Muscle layer of duodenum (tissue), 2 donors: ENCODE data around the gene VWC2L.

Experiments
- H3K27ac ChIP-seq: one replicate; pipeline ENCODE4 v1.7.0; 2013; ENCODE audit warnings: mild to moderate bottlenecking, low read length
- H3K27me3 ChIP-seq: one replicate; pipeline ENCODE4 v1.7.0; 2013; ENCODE audit warnings: low read depth, mild to moderate bottlenecking, control low read depth, low read length
- H3K36me3 ChIP-seq, 2 donors: one replicate each; pipeline ENCODE4 v1.7.0; 2013; ENCODE audit warnings: low read length in 2 of 2, control low read depth in 1 of 2, mild to moderate bottlenecking in 1 of 2; ENCODE audit not compliant: insufficient read depth in 2 of 2, control insufficient read depth in 1 of 2
- H3K4me1 ChIP-seq, 2 donors: one replicate each; pipeline ENCODE4 v1.7.0; 2013; ENCODE audit warnings: low read length in 2 of 2, mild to moderate bottlenecking in 2 of 2, control low read depth in 1 of 2, moderate library complexity in 1 of 2; ENCODE audit not compliant: insufficient read depth in 2 of 2, control insufficient read depth in 1 of 2
- H3K4me3 ChIP-seq, 2 donors: one replicate each; pipeline ENCODE4 v1.7.0; 2013; ENCODE audit warnings: low read length in 2 of 2, low read depth in 1 of 2, mild to moderate bottlenecking in 1 of 2
- H3K9me3 ChIP-seq, 2 donors: one replicate each; pipeline ENCODE4 v1.7.0; 2013; ENCODE audit warnings: low read length in 2 of 2, control low read depth in 1 of 2, mild to moderate bottlenecking in 1 of 2; ENCODE audit not compliant: control insufficient read depth in 1 of 2
- donor health status: healthy.

The VWC2L gene

DNA sequence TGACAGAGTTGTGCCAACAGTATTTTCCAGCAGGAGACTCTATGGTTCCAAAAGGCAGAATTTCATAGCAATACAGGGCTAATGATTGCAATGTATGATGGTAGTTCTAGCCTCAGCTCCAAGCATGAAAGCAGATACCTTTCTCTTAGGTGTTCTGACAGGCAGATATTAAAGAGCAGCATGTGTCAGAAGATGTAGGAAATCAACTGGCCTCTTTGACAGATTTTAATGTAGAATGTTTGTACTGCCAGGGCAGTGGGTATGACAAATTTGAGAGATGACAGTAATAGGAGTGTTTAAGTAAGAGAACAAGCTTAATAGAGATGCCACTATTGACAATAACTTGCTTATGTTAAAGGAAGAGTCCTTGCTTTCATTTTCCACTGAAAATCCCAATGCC is 21.5 kb upstream of the VWC2L start:
- no peaks in the 10 kb centered on the region for H3K36me3 ChIP-seq
- no peaks in the 10 kb centered on the region for H3K4me1 ChIP-seq
- H3K27ac ChIP-seq: no peak overlapping the region
- no peaks in the 10 kb centered on the region for H3K27me3 ChIP-seq
- H3K4me3 ChIP-seq: no peak overlapping the region
- no peaks in the 10 kb centered on the region for H3K9me3 ChIP-seq

DNA sequence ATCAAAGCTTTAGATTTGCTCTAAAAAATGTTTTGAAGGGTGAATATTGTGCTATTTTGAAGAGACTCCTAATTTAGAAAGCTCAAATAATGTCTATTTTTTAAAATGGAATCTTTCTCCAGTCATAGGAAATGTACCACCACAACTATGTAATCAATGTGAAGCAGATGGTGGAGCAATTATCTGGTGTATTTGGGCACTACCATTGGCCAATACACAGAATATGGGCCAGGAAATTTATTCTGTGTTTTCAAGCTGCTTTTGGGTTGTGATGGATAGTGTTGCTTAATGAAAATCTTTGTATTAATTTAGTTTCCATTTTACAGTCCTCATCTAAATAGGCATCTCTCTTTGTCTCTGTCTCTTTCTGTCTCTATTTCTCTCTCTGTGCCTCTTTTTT is 17.1 kb upstream of the VWC2L start:
- no peak overlapping the region for H3K4me3 ChIP-seq
- no peak overlapping the region for H3K27ac ChIP-seq

DNA sequence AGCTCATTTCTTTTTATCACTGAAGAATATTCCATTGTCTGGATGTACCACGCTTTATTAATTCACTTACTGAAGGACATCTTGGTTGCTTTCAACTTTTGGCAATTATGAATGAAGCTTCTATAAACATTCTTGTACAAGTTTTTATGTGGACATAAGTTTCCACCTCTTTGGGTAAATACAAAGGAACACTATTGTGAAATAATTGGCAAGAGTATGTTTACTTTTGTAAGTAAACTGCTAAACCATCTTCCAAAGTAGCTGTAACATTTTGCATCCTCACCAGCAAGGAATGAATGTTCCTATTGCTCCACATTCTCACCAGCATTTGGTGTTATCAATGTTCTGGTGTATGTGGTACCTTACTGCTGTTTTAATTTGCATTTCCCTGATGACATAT is 15.8 kb upstream of the VWC2L start:
- H3K9me3 ChIP-seq: no peaks in the 10 kb centered on the region
- no peak overlapping the region for H3K4me3 ChIP-seq
- no peaks in the 10 kb centered on the region for H3K36me3 ChIP-seq
- H3K27me3 ChIP-seq: no peaks in the 10 kb centered on the region
- H3K4me1 ChIP-seq: no peaks in the 10 kb centered on the region
- no peak overlapping the region for H3K27ac ChIP-seq

More for the DNA sequence above, 17.1 kb upstream of the VWC2L start:
- Histone ChIP-seq H3K4me1 (no peaks in the 10 kb centered on the region), H3K27me3 (no peaks in the 10 kb centered on the region), H3K9me3 (no peaks in the 10 kb centered on the region), H3K36me3 (no peaks in the 10 kb centered on the region)

DNA sequence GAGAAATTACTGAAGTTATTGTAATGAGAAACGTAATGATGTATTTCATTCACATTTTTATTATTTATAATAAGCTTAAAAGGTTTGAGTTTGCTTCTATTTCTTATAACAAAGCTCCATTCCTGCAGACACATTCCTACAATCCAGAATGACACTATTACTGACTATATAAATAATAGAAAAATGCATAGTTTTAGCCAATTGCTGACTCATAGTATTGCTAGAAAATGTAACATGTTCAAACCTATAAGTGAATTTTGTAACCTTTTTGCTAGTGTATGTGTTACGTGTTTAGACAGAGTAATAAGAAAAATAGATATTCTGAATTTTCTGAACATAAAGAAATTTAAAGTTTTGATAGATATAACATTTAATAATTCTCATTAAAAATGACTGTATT is 9.3 kb upstream of the VWC2L start:
- Histone ChIP-seq H3K36me3 (no peaks in the 10 kb centered on the region), H3K9me3 (no peaks in the 10 kb centered on the region), H3K4me1 (no peaks in the 10 kb centered on the region), H3K27ac (no peak overlapping the region), H3K4me3 (no peak overlapping the region), H3K27me3 (no peaks in the 10 kb centered on the region)

DNA sequence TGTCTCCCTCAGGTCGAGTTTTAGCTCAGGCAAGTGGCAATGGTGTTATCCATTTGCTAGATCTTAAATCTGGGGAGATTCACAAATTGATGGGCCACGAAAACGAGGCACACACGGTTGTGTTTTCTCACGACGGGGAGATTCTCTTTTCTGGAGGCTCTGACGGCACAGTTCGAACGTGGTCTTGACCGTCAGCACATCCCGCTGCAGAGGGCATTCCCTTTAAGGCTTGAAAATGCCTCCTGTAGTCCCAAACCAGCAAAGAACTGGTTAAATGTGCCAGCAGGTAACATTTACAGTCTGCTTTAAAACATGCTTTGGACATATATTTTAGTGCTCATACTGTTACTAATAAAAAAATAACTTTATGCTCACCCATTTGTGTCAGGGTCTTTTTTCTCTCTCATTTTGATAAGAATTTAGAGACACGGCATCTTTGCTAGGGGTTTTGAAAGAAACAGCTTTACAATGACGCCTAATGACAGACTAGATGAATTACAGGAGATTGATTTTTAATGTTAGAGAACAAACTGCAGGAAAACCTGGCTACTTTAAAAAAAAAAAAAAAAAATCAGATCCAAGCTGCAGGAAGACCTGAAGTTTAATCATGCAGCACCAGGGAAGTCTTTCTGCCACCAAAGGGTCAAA is 602 bp upstream of the VWC2L start:
- Histone ChIP-seq H3K4me1 (no peaks in the 10 kb centered on the region), H3K36me3 (no peaks in the 10 kb centered on the region), H3K9me3 (no peaks in the 10 kb centered on the region), H3K27me3 (no peaks in the 10 kb centered on the region), H3K27ac (no peak overlapping the region), H3K4me3 (no peak overlapping the region)

DNA sequence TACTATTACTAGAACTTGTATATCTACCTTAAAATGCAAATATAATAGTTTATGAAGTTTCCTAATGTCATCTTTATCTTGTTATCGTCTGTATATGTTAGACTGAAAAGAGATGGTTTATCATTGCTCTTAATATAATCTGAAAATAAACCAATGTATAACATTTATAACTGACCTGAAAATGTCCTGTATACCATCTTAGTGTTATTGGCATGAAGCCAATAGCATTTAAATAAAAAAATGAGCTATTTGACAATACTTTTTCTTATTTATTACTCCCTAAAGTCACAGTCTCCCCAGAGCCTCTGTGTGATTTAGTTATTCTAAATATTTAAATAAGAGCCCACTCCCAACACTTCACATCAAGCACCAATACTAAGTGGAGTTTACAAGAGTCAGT is 1.8 kb downstream of the VWC2L start:
- H3K27ac ChIP-seq: no peak overlapping the region
- no peaks in the 10 kb centered on the region for H3K36me3 ChIP-seq
- H3K27me3 ChIP-seq: no peaks in the 10 kb centered on the region
- no peaks in the 10 kb centered on the region for H3K9me3 ChIP-seq
- no peaks in the 10 kb centered on the region for H3K4me1 ChIP-seq
- no peak overlapping the region for H3K4me3 ChIP-seq

DNA sequence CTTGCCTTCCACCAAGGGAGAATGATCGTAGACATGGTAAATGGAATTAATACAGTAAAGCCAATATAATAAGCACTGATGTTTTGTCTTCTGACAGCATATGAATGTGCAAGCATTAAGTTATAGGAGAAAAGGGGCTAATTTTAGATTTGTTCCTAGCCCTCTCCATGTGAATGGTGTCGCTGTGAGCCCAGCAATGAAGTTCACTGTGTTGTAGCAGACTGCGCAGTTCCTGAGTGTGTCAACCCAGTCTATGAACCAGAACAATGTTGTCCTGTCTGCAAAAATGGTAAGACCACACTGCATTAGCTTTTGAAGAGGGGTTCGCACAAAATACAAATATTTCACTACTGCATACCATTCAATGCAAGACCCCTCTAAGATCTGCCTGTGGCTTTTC is 25.6 kb downstream of the VWC2L start:
- H3K9me3 ChIP-seq: no peaks in the 10 kb centered on the region
- H3K27me3 ChIP-seq: no peaks in the 10 kb centered on the region
- H3K4me1 ChIP-seq: no peaks in the 10 kb centered on the region
- H3K27ac ChIP-seq: no peak overlapping the region
- no peak overlapping the region for H3K4me3 ChIP-seq
- H3K36me3 ChIP-seq: no peaks in the 10 kb centered on the region

DNA sequence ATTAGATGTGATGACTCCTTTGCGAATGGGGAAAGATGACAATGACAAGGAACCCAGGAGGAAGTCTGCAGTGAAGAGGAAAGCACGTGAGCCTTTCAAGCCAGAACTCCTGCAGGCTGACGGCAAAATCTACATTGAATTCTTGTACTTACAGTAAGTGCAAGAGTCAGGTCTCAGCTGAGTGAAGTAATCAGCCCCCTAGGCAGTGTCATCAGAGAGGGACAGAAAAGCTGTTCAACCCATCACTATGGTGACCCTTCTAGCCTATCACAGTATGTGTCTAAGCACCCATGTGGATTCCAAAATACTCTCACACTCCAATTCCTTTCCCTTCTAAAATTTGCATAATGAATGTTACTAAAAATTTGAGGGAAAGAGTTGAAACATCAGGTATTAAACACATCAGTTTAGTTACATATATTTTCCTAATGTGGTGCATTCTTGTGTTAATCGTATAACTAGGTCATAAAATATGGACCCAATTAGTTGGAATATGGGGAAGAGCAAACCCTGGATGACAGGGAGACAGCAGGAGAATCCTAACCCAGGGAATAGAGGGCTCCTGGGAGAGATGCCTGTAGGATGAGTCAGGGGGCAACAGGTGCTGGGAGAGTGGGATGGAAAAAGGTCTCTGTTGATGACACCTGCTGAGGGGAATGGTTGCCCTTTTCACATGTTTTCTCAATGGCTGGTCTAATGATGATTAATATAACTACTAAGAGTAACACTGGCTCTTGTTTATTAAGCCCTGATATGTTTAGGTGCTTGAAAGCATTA is 39.5 kb downstream of the VWC2L start:
- H3K4me3 ChIP-seq: no peak overlapping the region
- H3K4me1 ChIP-seq: no peaks in the 10 kb centered on the region
- no peak overlapping the region for H3K27ac ChIP-seq
- H3K27me3 ChIP-seq: no peaks in the 10 kb centered on the region
- no peaks in the 10 kb centered on the region for H3K36me3 ChIP-seq
- no peaks in the 10 kb centered on the region for H3K9me3 ChIP-seq

DNA sequence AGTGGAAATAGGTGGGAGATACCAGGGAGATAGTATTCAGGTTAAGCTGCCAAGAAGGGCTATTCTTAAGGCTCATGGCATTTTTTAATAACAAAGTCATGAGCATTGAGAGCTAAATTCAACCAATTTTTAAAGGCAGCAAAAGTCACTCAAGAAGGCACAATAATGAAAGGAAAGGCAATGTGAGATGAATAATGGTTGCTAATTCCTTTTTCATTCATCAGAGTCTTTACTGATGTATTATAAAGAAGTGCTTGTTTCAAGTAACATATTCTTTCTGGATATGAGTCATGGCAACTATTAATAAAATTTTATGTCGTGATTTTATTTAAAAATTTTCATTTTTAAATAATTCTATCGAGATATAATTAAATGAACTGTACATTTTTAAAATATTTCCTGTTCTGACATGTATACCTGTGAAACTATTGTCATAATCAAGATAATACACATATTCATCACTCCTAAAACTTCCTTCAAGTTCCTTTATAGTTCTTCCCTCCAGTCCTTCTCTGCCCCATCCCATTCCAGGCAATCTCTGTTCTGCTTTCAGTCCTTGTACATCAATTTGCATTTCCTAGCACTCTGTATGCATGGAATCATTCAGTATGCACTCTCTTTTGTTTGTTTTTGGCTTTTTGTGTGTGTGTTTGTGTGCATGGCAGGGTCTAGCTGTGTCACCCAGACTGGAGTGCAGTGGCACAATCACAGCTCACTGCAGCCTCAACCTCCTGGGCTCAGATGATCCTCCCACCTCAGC is 40.8 kb downstream of the VWC2L start:
- H3K4me3 ChIP-seq: no peak overlapping the region
- H3K36me3 ChIP-seq: no peaks in the 10 kb centered on the region
- H3K27me3 ChIP-seq: no peaks in the 10 kb centered on the region
- no peaks in the 10 kb centered on the region for H3K4me1 ChIP-seq
- H3K27ac ChIP-seq: no peak overlapping the region
- no peaks in the 10 kb centered on the region for H3K9me3 ChIP-seq

DNA sequence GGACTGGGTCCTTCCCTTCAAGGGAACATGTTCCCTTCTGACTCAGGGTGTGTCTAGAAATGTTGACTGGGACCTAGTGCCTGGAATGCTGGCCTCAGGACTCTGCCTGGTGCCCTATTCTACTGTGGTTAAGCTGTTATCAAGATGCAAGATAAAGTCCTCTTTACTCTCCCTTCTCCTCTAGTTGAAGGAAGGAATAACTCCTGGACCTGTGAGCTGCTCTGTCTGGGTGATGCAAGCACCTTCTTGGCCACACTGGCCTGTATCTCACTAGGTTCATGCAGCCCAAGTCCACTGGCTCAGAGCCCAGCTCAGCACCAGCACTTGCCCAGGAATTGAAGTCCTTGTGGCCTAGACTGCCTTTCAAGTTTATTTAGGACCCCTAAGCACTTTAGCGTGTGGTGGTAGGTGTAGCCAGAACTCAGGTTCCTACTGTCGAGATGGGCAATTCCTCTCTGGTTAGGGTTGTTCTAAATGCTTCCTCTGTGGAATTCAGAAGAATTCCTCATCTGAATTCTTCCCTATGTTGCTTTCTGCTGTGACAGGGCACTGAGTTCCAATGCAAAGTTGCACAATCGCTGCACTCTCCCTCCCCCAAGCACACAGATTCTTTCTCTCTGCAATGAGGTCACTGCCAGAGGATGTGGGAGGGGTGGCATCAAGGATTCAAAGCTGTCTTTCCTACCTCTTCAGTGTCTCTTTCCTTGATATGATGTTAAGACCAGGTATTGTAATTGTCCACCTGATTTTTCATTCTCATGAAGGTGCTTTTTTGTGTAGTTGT is 54.7 kb downstream of the VWC2L start:
- Histone ChIP-seq H3K36me3 (no peaks in the 10 kb centered on the region), H3K9me3 (peaks cover 0 to 7% of the 10 kb centered on the region in 2 donors), H3K27me3 (no peaks in the 10 kb centered on the region), H3K4me3 (no peak overlapping the region), H3K4me1 (no peaks in the 10 kb centered on the region), H3K27ac (no peak overlapping the region)

DNA sequence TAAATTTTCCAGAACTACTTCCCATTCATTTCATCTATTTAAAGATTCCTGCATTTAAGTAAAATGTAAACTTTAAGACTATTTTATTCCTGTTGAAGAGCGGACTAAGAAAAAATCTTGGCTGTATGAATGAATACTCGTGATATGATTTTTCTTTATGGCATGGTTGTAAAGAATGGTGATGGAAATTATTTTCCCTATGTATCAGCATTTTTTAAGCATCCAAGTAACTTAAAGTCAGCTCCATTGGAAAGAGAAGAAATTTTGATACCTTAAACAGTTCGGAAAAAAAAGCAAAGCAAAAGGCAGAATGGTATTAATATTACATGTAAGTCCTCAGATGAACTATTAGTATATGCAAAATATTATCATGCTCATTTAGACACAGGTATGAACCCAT is 58.9 kb downstream of the VWC2L start:
- Histone ChIP-seq H3K27ac (no peak overlapping the region), H3K9me3 (no peaks in the 10 kb centered on the region), H3K4me1 (no peaks in the 10 kb centered on the region), H3K27me3 (no peaks in the 10 kb centered on the region), H3K36me3 (no peaks in the 10 kb centered on the region), H3K4me3 (no peak overlapping the region)
